GM19328 (cell line): ENCODE data around the gene DUSP10.
A peak's percentile ranks its signal among the peaks of the same experiment; 100 is the strongest.

Experiments used
- ATAC-seq: cut with Tn5 transposase; IDR thresholded peaks from one replicate; pipeline ENCODE4 v1.9.1; 2021; ENCODE audit warnings: mild to moderate bottlenecking, moderate library complexity; ENCODE audit not compliant: unreplicated experiment

The DUSP10 gene

GRCh38 chr1:221741703-221742554, at the start of gene DUSP10:
TSS of gene DUSP10 (minus strand) at chr1:221742089. CDS start at chr1:221739744, 2,345 bp downstream.
- peak; percentile 81 for ATAC-seq

GRCh38 chr1:221788466-221788865, 46.6 kb upstream of the DUSP10 start:
- ATAC-seq = no peak

GRCh38 chr1:221786647-221787046, 44.8 kb upstream of the DUSP10 start:
- no peak for ATAC-seq

GRCh38 chr1:221783936-221784335, 42.0 kb upstream of the DUSP10 start:
- ATAC-seq = no peak

GRCh38 chr1:221783437-221783836, 41.5 kb upstream of the DUSP10 start:
- ATAC-seq = no peak

- no peak for ATAC-seq
Measured at GRCh38 chr1:221782970-221783369, 41.1 kb upstream of the DUSP10 start.

- no peak for ATAC-seq
Measured at GRCh38 chr1:221782477-221782876, 40.6 kb upstream of the DUSP10 start.

- no peak for ATAC-seq
Measured at GRCh38 chr1:221781102-221781755, 39.3 kb upstream of the DUSP10 start.

- no peak for ATAC-seq
Measured at GRCh38 chr1:221780175-221780574, 38.3 kb upstream of the DUSP10 start.

GRCh38 chr1:221779771-221780170, 37.9 kb upstream of the DUSP10 start:
- no peak for ATAC-seq

GRCh38 chr1:221778535-221779142, 36.8 kb upstream of the DUSP10 start:
- peak; percentile 38 for ATAC-seq

- ATAC-seq = peak; percentile 28
Measured at GRCh38 chr1:221778125-221778524, 36.2 kb upstream of the DUSP10 start.

- ATAC-seq = peak; percentile 61
Measured at GRCh38 chr1:221777431-221778072, 35.7 kb upstream of the DUSP10 start.

- peak; percentile 31 for ATAC-seq
Measured at GRCh38 chr1:221776495-221777301, 34.8 kb upstream of the DUSP10 start.

GRCh38 chr1:221775206-221775605, 33.3 kb upstream of the DUSP10 start:
- no peak for ATAC-seq

- ATAC-seq = no peak
Measured at GRCh38 chr1:221774054-221774842, 32.4 kb upstream of the DUSP10 start.

- no peak for ATAC-seq
Measured at GRCh38 chr1:221773383-221773782, 31.5 kb upstream of the DUSP10 start.

- no peak for ATAC-seq
Measured at GRCh38 chr1:221772117-221772516, 30.2 kb upstream of the DUSP10 start.

GRCh38 chr1:221768444-221769066, 26.7 kb upstream of the DUSP10 start:
- ATAC-seq = no peak
